Stimulated activated CD4-positive, alpha-beta T cell treated with anti-CD3 and anti-CD28 coated beads, Interleukin-4, amount 100 ng/mL, for 4 hours (primary cell): Measurements from ENCODE around the gene LIF.

Experiments used
- DNase-seq, 2 experiments: peaks; one replicate each; pipeline ENCODE4 v3.0.0-alpha.2; 2020

LIF gene

GRCh38 chr22:30262917-30263741, 16.6 kb upstream of the LIF start:
- peak; percentile 70 to 83 for DNase-seq

- DNase-seq = no peak
Measured at GRCh38 chr22:30262112-30262511, 15.6 kb upstream of the LIF start.

GRCh38 chr22:30261134-30261533, 14.6 kb upstream of the LIF start:
- no peak for DNase-seq

GRCh38 chr22:30260682-30261081, 14.1 kb upstream of the LIF start:
- no peak for DNase-seq

GRCh38 chr22:30260276-30260675, 13.7 kb upstream of the LIF start:
- no peak for DNase-seq

GRCh38 chr22:30254314-30254713, 7.8 kb upstream of the LIF start:
- DNase-seq = no peak

- DNase-seq = no peak
Measured at GRCh38 chr22:30253205-30253852, 6.8 kb upstream of the LIF start.

- no peak for DNase-seq
Measured at GRCh38 chr22:30252411-30253204, 6.0 kb upstream of the LIF start.

GRCh38 chr22:30251711-30252110, 5.2 kb upstream of the LIF start:
- DNase-seq = no peak

GRCh38 chr22:30250661-30251267, 4.2 kb upstream of the LIF start:
- DNase-seq = peak in 1 of 2 experiments; percentile 34

GRCh38 chr22:30250039-30250565, 3.5 kb upstream of the LIF start:
- DNase-seq = no peak

- no peak for DNase-seq
Measured at GRCh38 chr22:30249049-30250038, 2.8 kb upstream of the LIF start.

GRCh38 chr22:30248484-30248883, 1.9 kb upstream of the LIF start:
- DNase-seq = no peak

GRCh38 chr22:30247974-30248373, 1.4 kb upstream of the LIF start:
- no peak for DNase-seq

- DNase-seq = no peak
Measured at GRCh38 chr22:30247561-30247960, 1.0 kb upstream of the LIF start.

- no peak for DNase-seq
Measured at GRCh38 chr22:30246814-30247376, 336 bp upstream of the LIF start.

GRCh38 chr22:30245181-30245984, 1.2 kb downstream of the LIF start:
- no peak for DNase-seq

- DNase-seq = no peak
Measured at GRCh38 chr22:30244641-30245040, 1.9 kb downstream of the LIF start.

- no peak for DNase-seq
Measured at GRCh38 chr22:30244066-30244465, 2.5 kb downstream of the LIF start.

- DNase-seq = no peak
Measured at GRCh38 chr22:30243661-30244060, 2.9 kb downstream of the LIF start.
